NCI-H2029 (cell line): Measurements from ENCODE around the gene PIK3R3.
A peak's percentile ranks its signal among the peaks of the same experiment; 100 is the strongest.

Experiments used
- DNase-seq: peaks from one replicate; lab custom pipeline; 2025; lab: John Stamatoyannopoulos, UW

Gene PIK3R3

GRCh38 chr1:46157916-46158311, 25.5 kb upstream of the PIK3R3 start:
- DNase-seq, result no peak

GRCh38 chr1:46153732-46154131, 21.3 kb upstream of the PIK3R3 start:
- DNase-seq, result no peak

- no peak for DNase-seq
These were observed 20.8 kb upstream of the PIK3R3 start for GRCh38 chr1:46153228-46153627.

GRCh38 chr1:46152016-46152415, 19.6 kb upstream of the PIK3R3 start:
- DNase-seq, result no peak

- DNase-seq, result no peak
These were observed 17.7 kb upstream of the PIK3R3 start for GRCh38 chr1:46150085-46150484.

GRCh38 chr1:46148318-46148717, 15.9 kb upstream of the PIK3R3 start:
- DNase-seq, result no peak

- no peak for DNase-seq
These were observed 5.5 kb upstream of the PIK3R3 start for GRCh38 chr1:46137916-46138315.

GRCh38 chr1:46136711-46137110, 4.3 kb upstream of the PIK3R3 start:
- DNase-seq, result no peak

- DNase-seq, result peak; percentile 84
These were observed 2.4 kb upstream of the PIK3R3 start for GRCh38 chr1:46134660-46135331.

GRCh38 chr1:46133781-46134350, 1.4 kb upstream of the PIK3R3 start:
- DNase-seq, result peak; percentile 48

- DNase-seq, result peak; percentile 94
These were observed 791 bp upstream of the PIK3R3 start for GRCh38 chr1:46133181-46133658.

- DNase-seq, result peak; percentile 74
These were observed 509 bp downstream of the PIK3R3 start for GRCh38 chr1:46131712-46132528.

GRCh38 chr1:46131093-46131492, 1.3 kb downstream of the PIK3R3 start:
- no peak for DNase-seq

- DNase-seq, result no peak
These were observed 1.8 kb downstream of the PIK3R3 start for GRCh38 chr1:46130606-46131005.

GRCh38 chr1:46130121-46130520, 2.3 kb downstream of the PIK3R3 start:
- DNase-seq, result no peak

- DNase-seq, result no peak
These were observed 4.1 kb downstream of the PIK3R3 start for GRCh38 chr1:46128344-46128743.

- no peak for DNase-seq
These were observed 13.6 kb downstream of the PIK3R3 start for GRCh38 chr1:46118856-46119255.

GRCh38 chr1:46117810-46118494, 14.5 kb downstream of the PIK3R3 start:
- no peak for DNase-seq

- DNase-seq, result no peak
These were observed 17.4 kb downstream of the PIK3R3 start for GRCh38 chr1:46114925-46115603.

GRCh38 chr1:46113948-46114347, 18.5 kb downstream of the PIK3R3 start:
- DNase-seq, result no peak

GRCh38 chr1:46112108-46112507, 20.3 kb downstream of the PIK3R3 start:
- DNase-seq, result no peak

- no peak for DNase-seq
These were observed 21.9 kb downstream of the PIK3R3 start for GRCh38 chr1:46110521-46110920.
